KBM-7 (cell line): Measurements from ENCODE around the gene TAMM41.

Source experiments
- DNase-seq: peaks from one replicate; pipeline ENCODE4 v3.0.0-alpha.2; 2015
- in situ Hi-C: fragments of 300-500 bp; cut with MboI; formaldehyde crosslinking; loops from 2 replicates; pipeline ENCODE4 v1.14.3; 2020; ENCODE audit warnings: low sequenced_read_pairs, low pct_unique_long_range_greater_than_20kb, mixed read lengths

The TAMM41 gene

GRCh38 chr3:11819146-11819689 lies 27.5 kb downstream of the TAMM41 start:
- DNase-seq = no peak
- in situ Hi-C loops = loop anchor here (25.0 kb wide), 1 partner anchor 432 kb away; no protein-coding TSS in a partner anchor

GRCh38 chr3:11818033-11818432 lies 28.7 kb downstream of the TAMM41 start:
- in situ Hi-C loops = loop anchor here (25.0 kb wide), 1 partner anchor 431 kb away; no protein-coding TSS in a partner anchor
- DNase-seq = no peak

DNA sequence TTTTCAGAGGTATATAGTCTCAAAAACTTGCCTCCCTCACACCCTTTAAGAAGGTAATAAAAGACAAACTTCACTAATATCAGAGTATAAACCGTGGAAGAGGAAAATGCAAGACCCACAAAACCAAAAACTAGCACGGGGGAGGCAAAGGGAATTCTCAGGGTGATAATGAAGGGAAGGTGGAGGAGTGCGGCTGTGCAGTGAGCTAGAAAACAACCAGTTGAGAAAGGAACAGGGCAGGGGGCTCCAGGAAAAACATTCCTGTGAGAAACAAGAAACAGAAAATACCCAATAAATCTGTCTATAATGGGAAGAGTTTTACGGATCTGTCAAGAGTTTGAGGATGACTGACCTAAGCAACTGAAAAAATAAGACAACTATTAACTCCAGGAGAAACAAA lies 31.6 kb downstream of the TAMM41 start:
- no peak for DNase-seq
- in situ Hi-C loops = loop anchor here (25.0 kb wide), 1 partner anchor 428 kb away; no protein-coding TSS in a partner anchor

- no peak for DNase-seq
- in situ Hi-C loops = loop anchor here (25.0 kb wide), 1 partner anchor 427 kb away; no protein-coding TSS in a partner anchor
These were observed 32.0 kb downstream of the TAMM41 start for GRCh38 chr3:11814663-11815062.

GRCh38 chr3:11810276-11810675 lies 36.4 kb downstream of the TAMM41 start:
- in situ Hi-C loops = loop anchor here (25.0 kb wide), 1 partner anchor 423 kb away; no protein-coding TSS in a partner anchor

DNA sequence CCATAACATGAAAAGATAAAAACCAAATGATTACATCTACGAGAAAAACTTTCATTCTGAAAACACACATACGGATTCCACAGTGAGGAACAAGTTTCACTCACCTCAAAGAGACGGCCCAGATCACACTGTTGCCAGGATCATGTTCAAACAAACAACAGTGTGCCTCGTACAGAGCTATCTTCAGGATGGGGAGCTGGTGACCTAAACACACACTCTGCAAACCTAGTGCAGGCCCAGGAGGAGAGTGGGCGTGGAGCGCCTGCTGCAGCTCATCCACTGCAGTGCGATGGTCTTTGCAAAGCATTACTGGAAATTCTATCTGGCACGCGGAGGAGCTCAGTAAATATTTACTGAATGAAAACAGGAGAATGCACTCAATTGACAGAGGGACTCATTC lies 38.5 kb downstream of the TAMM41 start:
- in situ Hi-C loops = loop anchor here (25.0 kb wide), 1 partner anchor 421 kb away; no protein-coding TSS in a partner anchor
- no peak for DNase-seq

More at GRCh38 chr3:11810276-11810675, 36.4 kb downstream of the TAMM41 start:
- no peak for DNase-seq

DNA sequence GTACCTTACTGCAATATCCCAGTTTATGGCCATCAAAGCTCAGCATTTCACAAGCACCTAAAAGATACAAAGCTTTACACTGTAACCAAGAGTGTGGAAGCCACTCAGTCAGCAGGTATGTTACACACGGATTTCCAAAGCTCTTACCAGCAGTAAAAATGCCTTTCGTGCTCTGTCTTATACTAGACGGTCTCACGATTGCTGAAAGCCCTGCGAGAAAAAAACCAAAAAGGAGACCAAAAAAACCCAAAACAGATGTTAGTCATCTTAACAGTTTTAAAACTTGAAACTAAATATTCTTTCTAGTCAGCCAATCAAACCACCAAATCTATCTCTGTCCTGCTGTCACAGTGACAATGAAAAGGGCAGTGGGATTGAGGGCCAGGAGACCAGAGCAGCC lies 39.0 kb downstream of the TAMM41 start:
- DNase-seq = no peak
- in situ Hi-C loops = loop anchor here (25.0 kb wide), 1 partner anchor 420 kb away; no protein-coding TSS in a partner anchor

DNA sequence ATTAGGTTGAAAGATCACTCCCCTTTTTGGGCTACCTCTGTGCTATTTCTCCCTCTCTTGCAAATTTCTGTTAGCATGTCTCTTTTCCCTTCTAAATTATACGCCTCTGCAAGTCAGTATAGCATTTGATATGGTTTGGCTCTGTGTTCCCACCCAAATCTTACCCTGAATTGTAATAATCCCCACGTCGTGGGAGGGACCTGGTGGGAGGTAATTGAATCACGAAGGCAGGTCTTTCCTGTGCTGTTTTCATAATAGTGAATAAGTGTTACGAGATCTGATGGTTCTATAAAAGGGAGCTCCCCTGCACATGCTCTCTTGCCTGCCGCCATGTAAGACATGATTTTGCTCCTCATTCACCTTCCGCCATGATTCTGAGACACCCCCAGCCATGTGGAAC lies 41.0 kb downstream of the TAMM41 start:
- DNase-seq = no peak
- in situ Hi-C loops = loop anchor here (25.0 kb wide), 1 partner anchor 418 kb away; no protein-coding TSS in a partner anchor

- in situ Hi-C loops = loop anchor here (25.0 kb wide), 1 partner anchor 417 kb away; no protein-coding TSS in a partner anchor
- peak; percentile 65 for DNase-seq
These were observed 42.5 kb downstream of the TAMM41 start for GRCh38 chr3:11803977-11804892.

DNA sequence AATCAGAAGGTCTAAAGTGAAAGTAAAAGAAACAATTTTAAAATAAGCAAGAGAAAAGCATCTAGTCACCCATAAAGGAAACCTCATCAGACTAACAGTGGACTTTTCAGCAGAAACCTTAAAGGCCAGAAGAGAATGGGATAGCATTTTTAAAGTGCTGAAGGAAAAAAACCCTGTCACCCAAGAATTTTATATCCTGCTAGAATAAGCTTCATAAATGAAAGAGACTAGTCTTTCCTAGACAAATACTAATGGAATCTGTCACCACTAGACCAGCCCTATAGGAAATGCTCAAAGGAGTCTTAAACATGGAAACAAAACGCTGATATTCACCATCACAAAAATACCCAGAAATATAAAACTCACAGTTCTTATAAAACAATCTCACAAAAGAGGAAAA lies 46.9 kb downstream of the TAMM41 start:
- in situ Hi-C loops = loop anchor here (25.0 kb wide), 1 partner anchor 412 kb away; no protein-coding TSS in a partner anchor
- no peak for DNase-seq

GRCh38 chr3:11794927-11795326 lies 51.8 kb downstream of the TAMM41 start:
- in situ Hi-C loops = no loop called here
- no peak for DNase-seq

GRCh38 chr3:11791339-11792200 lies 55.1 kb downstream of the TAMM41 start:
- no peak for DNase-seq
- in situ Hi-C loops = no loop called here

GRCh38 chr3:11789412-11789811 lies 57.3 kb downstream of the TAMM41 start:
- DNase-seq = no peak
- in situ Hi-C loops = no loop called here

GRCh38 chr3:11784971-11785377 lies 61.7 kb downstream of the TAMM41 start:
- DNase-seq = peak; percentile 26
- in situ Hi-C loops = no loop called here

DNA sequence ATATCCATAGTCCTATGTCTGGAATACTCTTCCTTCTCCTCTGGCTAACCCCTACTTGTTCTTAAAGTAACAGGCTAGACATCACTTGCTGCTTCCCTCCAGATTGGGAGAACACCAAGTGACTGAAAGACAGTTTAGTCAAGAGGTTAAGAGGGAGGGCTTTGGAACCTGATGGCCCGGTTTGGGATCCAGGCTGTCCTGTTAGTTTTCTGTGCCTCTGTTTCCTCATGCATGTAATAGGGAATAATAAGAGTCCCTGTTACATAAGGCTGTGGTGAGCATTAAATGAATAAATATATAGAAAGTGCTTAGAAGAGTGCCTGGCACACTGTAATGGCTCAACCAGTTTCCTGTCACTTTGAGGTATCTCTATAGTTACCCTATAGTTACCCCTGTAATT lies 66.3 kb downstream of the TAMM41 start:
- in situ Hi-C loops = no loop called here
- DNase-seq = no peak

- in situ Hi-C loops = no loop called here
- no peak for DNase-seq
These were observed 67.1 kb downstream of the TAMM41 start for GRCh38 chr3:11779626-11780025.

DNA sequence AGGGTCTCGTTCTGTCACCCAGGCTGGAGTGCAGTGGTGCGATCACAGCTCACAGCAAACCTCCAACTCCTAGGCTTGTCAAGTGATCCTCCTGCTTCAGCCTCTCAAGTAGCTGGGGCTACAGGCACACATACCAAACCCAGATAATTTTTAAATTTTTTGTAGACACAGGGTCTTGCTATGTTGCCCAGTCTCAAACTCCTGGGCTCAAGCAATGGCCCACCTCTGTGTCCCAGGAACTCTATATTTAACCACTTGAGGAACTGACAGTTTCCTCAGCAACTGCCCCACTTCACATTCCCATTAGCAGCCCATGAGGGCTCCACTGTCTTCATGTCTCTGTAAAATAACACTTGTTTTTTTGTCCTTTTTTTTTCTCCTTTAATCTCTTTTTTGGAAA lies 68.4 kb downstream of the TAMM41 start:
- in situ Hi-C loops = no loop called here
- DNase-seq = no peak

DNA sequence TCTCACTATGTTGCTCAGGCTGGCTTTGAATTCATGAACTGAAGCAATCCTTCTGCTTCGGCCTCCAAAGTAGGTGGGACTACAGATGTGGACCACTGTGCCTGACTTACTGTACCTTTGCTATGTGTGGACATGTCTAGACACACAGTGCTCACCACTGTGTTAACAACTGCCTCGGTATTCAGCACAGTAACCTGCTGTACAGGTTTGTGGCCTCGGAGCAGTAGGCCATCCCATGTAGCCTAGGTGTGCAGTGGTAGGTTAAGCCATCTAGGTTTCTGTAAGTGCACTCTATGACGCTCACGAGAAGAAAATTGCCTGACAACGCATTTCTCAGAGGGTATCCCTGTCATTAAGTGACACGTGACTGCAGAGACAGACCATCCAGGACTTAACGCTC lies 70.3 kb downstream of the TAMM41 start:
- in situ Hi-C loops = no loop called here
- DNase-seq = no peak

DNA sequence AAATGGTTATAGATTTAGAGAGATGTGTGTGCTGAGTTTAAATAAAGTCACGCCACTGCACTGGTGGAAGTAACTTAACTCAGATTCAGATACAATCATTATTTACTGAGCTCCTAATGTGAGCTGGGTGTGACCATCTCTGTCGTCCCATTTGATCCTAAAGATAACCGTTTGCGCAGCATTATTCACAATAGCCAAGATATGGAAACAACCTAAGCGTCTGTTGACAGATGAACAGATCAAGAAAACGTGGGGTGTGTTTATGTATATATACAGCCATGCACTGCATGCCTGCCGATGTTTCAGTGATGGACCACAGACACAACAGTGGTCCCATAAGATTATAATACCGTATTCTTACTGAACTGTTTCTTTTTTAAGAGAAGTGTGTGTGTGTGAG lies 71.2 kb downstream of the TAMM41 start:
- in situ Hi-C loops = no loop called here
- no peak for DNase-seq
